Activated B cell treated with CpG ODN at 0.5 μM for 24 hours (primary cell): Measurements from ENCODE around the gene CTIF. TPM values are rescaled to one million over a fixed set of nuclear protein-coding genes. Genes with fewer than 3 reads are reported as not detected.

Experiments
- ATAC-seq: fragments of 200-7000 bp; cut with Tn5 transposase; one replicate; pipeline ENCODE4 v1.10.0; 2021; ENCODE audit warnings: low read depth, mild to moderate bottlenecking, moderate library complexity
- CTCF ChIA-PET: fragments of 350-600 bp; sonication (Branson Sonifier 250); formaldehyde crosslinking; loops from one replicate; lab custom pipeline; 2021; ENCODE audit warnings: antibody characterized with exemption; lab: Charles Lee
- POLR2A ChIA-PET: fragments of 350-600 bp; sonication (Branson Sonifier 250); formaldehyde crosslinking; loops from one replicate; lab custom pipeline; 2021; ENCODE audit warnings: antibody characterized with exemption; lab: Charles Lee
- DNase-seq: peaks from one replicate; pipeline ENCODE4 v3.0.0; 2022
- H3K27ac Mint-ChIP-seq: one replicate; pipeline ENCODE4 v1.8.0; 2020; ENCODE audit warnings: mixed read lengths
- H3K27me3 Mint-ChIP-seq: one replicate; pipeline ENCODE4 v1.8.0; 2021; ENCODE audit warnings: mixed read lengths
- H3K36me3 Mint-ChIP-seq: one replicate; pipeline ENCODE4 v1.8.0; 2021; ENCODE audit warnings: low read depth, mixed read lengths
- H3K4me1 Mint-ChIP-seq: one replicate; pipeline ENCODE4 v1.8.0; 2021; ENCODE audit warnings: mixed read lengths
- H3K4me3 Mint-ChIP-seq: one replicate; pipeline ENCODE4 v1.8.0; 2020; ENCODE audit warnings: mild to moderate bottlenecking, mixed read lengths
- H3K9me3 Mint-ChIP-seq: one replicate; pipeline ENCODE4 v1.8.0; 2020; ENCODE audit warnings: mixed read lengths
- CTCF ChIP-seq: fragments of 200-600 bp; IDR thresholded peaks from one replicate; pipeline ENCODE4 v1.8.0; 2022; ENCODE audit warnings: antibody characterized with exemption, mild to moderate bottlenecking
- intact Hi-C: fragments of 100-400 bp; cut with micrococcal nuclease; formaldehyde crosslinking; loops from one replicate; pipeline ENCODE4 v1.15.1; 2024
- total RNA-seq: library from RNA; stranded (reverse); gene quantifications from 2 replicates; pipeline ENCODE4 v1.2.3, GENCODE V29; 2022

CTIF gene
- total RNA-seq, 1 donor from 2014 or later = 9.3 TPM

- POLR2A ChIA-PET = no interaction called here
- intact Hi-C loops = no loop called here
Measured at GRCh38 chr18:48846423-48846932, 307.6 kb downstream of the CTIF start.

GRCh38 chr18:48847807-48848486 is 309.1 kb downstream of the CTIF start:
- POLR2A ChIA-PET = no interaction called here
- ATAC-seq (no peak), DNase-seq (no peak)
- intact Hi-C loops = no loop called here
- peaks cover 13% of the 10 kb centered on the region for H3K4me1 Mint-ChIP-seq
- no peaks in the 10 kb centered on the region for H3K9me3 Mint-ChIP-seq
- H3K27me3 Mint-ChIP-seq = no peaks in the 10 kb centered on the region
- no peak for TF ChIP-seq CTCF
- no peak overlapping the region for H3K4me3 Mint-ChIP-seq
- H3K36me3 Mint-ChIP-seq = no peaks in the 10 kb centered on the region
- CTCF ChIA-PET = no interaction called here
- H3K27ac Mint-ChIP-seq = no peak overlapping the region

More at GRCh38 chr18:48846423-48846932, 307.6 kb downstream of the CTIF start:
- Mint-ChIP-seq H3K27me3 (no peaks in the 10 kb centered on the region), H3K36me3 (no peaks in the 10 kb centered on the region), H3K27ac (no peak overlapping the region), H3K9me3 (no peaks in the 10 kb centered on the region), H3K4me1 (peaks cover 21% of the 10 kb centered on the region), H3K4me3 (no peak overlapping the region)
- CTCF ChIA-PET = no interaction called here
- ATAC-seq (no peak), DNase-seq (no peak)
- no peak for TF ChIP-seq CTCF

- ChIA-PET POLR2A (interaction anchor here (0.6 kb wide), 1 partner anchor 9 kb away, joined by 3 read pairs; no protein-coding TSS in a partner anchor), CTCF (no interaction called here)
- ATAC-seq (no peak), DNase-seq (no peak)
- Mint-ChIP-seq H3K27me3 (no peaks in the 10 kb centered on the region), H3K4me1 (peaks cover 5% of the 10 kb centered on the region), H3K9me3 (no peaks in the 10 kb centered on the region), H3K4me3 (no peak overlapping the region), H3K36me3 (no peaks in the 10 kb centered on the region), H3K27ac (no peak overlapping the region)
- intact Hi-C loops = no loop called here
- TF ChIP-seq CTCF = no peak
Measured at GRCh38 chr18:48848641-48849143, 309.9 kb downstream of the CTIF start.

- Mint-ChIP-seq H3K9me3 (no peaks in the 10 kb centered on the region), H3K4me1 (peaks cover 4% of the 10 kb centered on the region), H3K4me3 (no peak overlapping the region), H3K27ac (no peak overlapping the region), H3K27me3 (no peaks in the 10 kb centered on the region), H3K36me3 (no peaks in the 10 kb centered on the region)
- CTCF ChIA-PET = no interaction called here
- no peak for TF ChIP-seq CTCF
- intact Hi-C loops = no loop called here
- ATAC-seq (no peak), DNase-seq (no peak)
- POLR2A ChIA-PET = interaction anchor here (0.6 kb wide), 1 partner anchor 111 kb away, joined by 4 read pairs; no protein-coding TSS in a partner anchor
Measured at GRCh38 chr18:48850822-48851598, 312.2 kb downstream of the CTIF start.

GRCh38 chr18:48851599-48851960 is 312.7 kb downstream of the CTIF start:
- ATAC-seq = no peak
- no peak overlapping the region for H3K4me3 Mint-ChIP-seq
- H3K9me3 Mint-ChIP-seq = no peaks in the 10 kb centered on the region
- H3K27ac Mint-ChIP-seq = no peak overlapping the region
- POLR2A ChIA-PET = interaction anchor here (0.6 kb wide), 1 partner anchor 110 kb away, joined by 4 read pairs; no protein-coding TSS in a partner anchor
- no peak for DNase-seq
- peaks cover 4% of the 10 kb centered on the region for H3K4me1 Mint-ChIP-seq
- no peaks in the 10 kb centered on the region for H3K36me3 Mint-ChIP-seq
- intact Hi-C loops = no loop called here
- no peaks in the 10 kb centered on the region for H3K27me3 Mint-ChIP-seq
- CTCF ChIA-PET = no interaction called here
- no peak for TF ChIP-seq CTCF
